Gastrocnemius medialis (tissue), 4 donors: ENCODE measurements around the gene MTERF4.

ENCODE experiments used
- POLR2A ChIP-seq, 2 donors: fragments of 450-650 bp; IDR thresholded peaks; one replicate each; pipeline ENCODE4 v1.6.1; 2017; ENCODE audit warnings: antibody characterized with exemption in 2 of 2, mild to moderate bottlenecking in 2 of 2, moderate library complexity in 2 of 2
- TF ChIP-seq, protein P1 (sequence below), 5 experiments: fragments of 450-650 bp in 3 of 5; fragments of 200-600 bp in 2 of 5; sonication (generic) in 2 of 5; IDR thresholded peaks in 4 of 5; conservative IDR thresholded peaks in 1 of 5; 1 replicate in 4 of 5; 2 replicates in 1 of 5; pipeline ENCODE4 v1.5.1; 2016 to 2019; ENCODE audit warnings: antibody characterized with exemption in 5 of 5, mild to moderate bottlenecking in 3 of 5, moderate library complexity in 3 of 5

DNA sequence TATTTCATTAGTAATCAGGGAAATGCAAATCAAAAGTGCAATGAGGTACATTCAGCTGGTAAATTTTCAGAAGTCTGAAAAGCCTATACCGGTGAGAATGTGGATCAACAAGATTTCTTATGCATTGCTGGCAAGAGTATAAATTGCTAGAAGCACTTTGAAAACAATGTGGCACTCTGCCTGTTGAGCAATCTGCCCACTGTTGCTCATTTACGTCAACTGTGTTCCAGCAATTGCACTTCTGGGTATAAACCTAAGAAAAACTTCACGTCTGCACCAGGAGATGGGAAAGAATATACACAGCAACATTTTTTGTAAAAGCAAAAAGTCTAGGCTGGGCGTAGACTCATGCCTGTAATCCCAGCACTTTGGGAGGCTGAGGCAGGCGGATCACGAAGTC, 40.8 kb downstream of the MTERF4 start:
- TF ChIP-seq POLR2A (IDR thresholded peaks at IDR 0.05): no peak
- TF ChIP-seq, protein P1, sequence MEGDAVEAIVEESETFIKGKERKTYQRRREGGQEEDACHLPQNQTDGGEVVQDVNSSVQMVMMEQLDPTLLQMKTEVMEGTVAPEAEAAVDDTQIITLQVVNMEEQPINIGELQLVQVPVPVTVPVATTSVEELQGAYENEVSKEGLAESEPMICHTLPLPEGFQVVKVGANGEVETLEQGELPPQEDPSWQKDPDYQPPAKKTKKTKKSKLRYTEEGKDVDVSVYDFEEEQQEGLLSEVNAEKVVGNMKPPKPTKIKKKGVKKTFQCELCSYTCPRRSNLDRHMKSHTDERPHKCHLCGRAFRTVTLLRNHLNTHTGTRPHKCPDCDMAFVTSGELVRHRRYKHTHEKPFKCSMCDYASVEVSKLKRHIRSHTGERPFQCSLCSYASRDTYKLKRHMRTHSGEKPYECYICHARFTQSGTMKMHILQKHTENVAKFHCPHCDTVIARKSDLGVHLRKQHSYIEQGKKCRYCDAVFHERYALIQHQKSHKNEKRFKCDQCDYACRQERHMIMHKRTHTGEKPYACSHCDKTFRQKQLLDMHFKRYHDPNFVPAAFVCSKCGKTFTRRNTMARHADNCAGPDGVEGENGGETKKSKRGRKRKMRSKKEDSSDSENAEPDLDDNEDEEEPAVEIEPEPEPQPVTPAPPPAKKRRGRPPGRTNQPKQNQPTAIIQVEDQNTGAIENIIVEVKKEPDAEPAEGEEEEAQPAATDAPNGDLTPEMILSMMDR (IDR thresholded peaks at IDR 0.05 in 4 of 5, conservative IDR thresholded peaks at IDR 0.05 in 1 of 5): no peak
